Heart left ventricle (tissue), 16 donors: ENCODE results near the gene OLR1. TPM values are rescaled to one million over a fixed set of nuclear protein-coding genes. Genes with fewer than 3 reads are reported as not detected.

Source experiments
- ATAC-seq, 4 donors: fragments of 200-7000 bp; cut with Tn5 transposase; one replicate each; pipeline ENCODE4 v1.9.1; 2020 to 2022; ENCODE audit warnings: moderate library complexity in 4 of 4, mild to moderate bottlenecking in 3 of 4, moderate number of reproducible peaks in 1 of 4
- DNase-seq, 5 donors: peaks; one replicate each; pipeline ENCODE4 v3.0.0-alpha.2; 2020
- H3K27ac ChIP-seq, 12 donors: fragments of 200-600 bp; sonication (generic) in 4 of 12; one replicate each; pipeline versions ENCODE4 v1.5.0 to v1.8.0; 2016 to 2022; ENCODE audit warnings: mild to moderate bottlenecking in 2 of 12
- H3K27me3 ChIP-seq, 9 donors: fragments of 200-600 bp; sonication (generic) in 2 of 9; one replicate each; pipeline versions ENCODE4 v1.5.1 to v1.8.0; 2016 to 2022; ENCODE audit warnings: mild to moderate bottlenecking in 3 of 9
- H3K36me3 ChIP-seq, 9 donors: fragments of 200-600 bp; sonication (generic) in 2 of 9; one replicate each; pipeline versions ENCODE4 v1.5.0 to v1.8.0; 2018 to 2022; ENCODE audit warnings: mild to moderate bottlenecking in 2 of 9
- H3K4me1 ChIP-seq, 12 donors: fragments of 200-600 bp; sonication (generic) in 4 of 12; one replicate each; pipeline versions ENCODE4 v1.5.0 to v1.8.0; 2016 to 2022; ENCODE audit warnings: mild to moderate bottlenecking in 3 of 12
- H3K4me3 ChIP-seq, 12 donors: fragments of 200-600 bp; sonication (generic) in 4 of 12; one replicate each; pipeline versions ENCODE4 v1.5.0 to v1.8.0; 2017 to 2022; ENCODE audit warnings: mild to moderate bottlenecking in 9 of 12, moderate library complexity in 4 of 12
- H3K9me3 ChIP-seq, 12 donors: fragments of 200-600 bp; sonication (generic) in 4 of 12; one replicate each; pipeline versions ENCODE4 v1.5.0 to v1.8.0; 2016 to 2022; ENCODE audit warnings: mild to moderate bottlenecking in 1 of 12
- CTCF ChIP-seq, 12 donors: fragments of 200-600 bp; sonication (generic) in 4 of 12; IDR thresholded peaks; one replicate each; pipeline versions ENCODE4 v1.5.0 to v1.8.0; 2018 to 2022; ENCODE audit warnings: antibody characterized with exemption in 12 of 12, mild to moderate bottlenecking in 5 of 12
- POLR2A ChIP-seq, 2 donors: fragments of 450-650 bp; IDR thresholded peaks; one replicate each; pipeline ENCODE4 v1.6.1; 2017; ENCODE audit warnings: antibody characterized with exemption in 2 of 2, mild to moderate bottlenecking in 2 of 2, moderate library complexity in 2 of 2
- WGBS, 4 donors: extraction: QIAGEN DNeasy Blood & Tissue Kit in 2 of 4; methylation state at CpG; one replicate each; pipeline versions ENCODE4 v1.1.5 to v1.1.7; 2013 to 2018; 5-methylcytosine and 5-hydroxymethylcytosine counted together
- intact Hi-C, 10 donors: fragments of 100-400 bp; cut with DNase I; formaldehyde crosslinking; loops; one replicate each; pipeline versions ENCODE4 v1.11.1 to v1.14.2; 2022
- polyA plus RNA-seq, 2 donors: library from polyadenylated mRNA; stranded (reverse); fragments of 200-250 nt; gene quantifications; one replicate each; pipeline ENCODE4 v1.2.3, GENCODE V29; 2013
- total RNA-seq, 9 donors: library from RNA; depleted of rRNA in 2 of 9; stranded (reverse); fragments of >200 nt in 2 of 9; fragmentation: NEBNext Ultra II Directional in 3 of 9; extraction: Animal tissue kit (Norgen Biotek cat#: 25700) in 3 of 9; gene quantifications; one replicate each; pipeline versions ENCODE4 v1.1.0 to v1.2.4, GENCODE V29; 2016 to 2023
- donor health status: ischemic (EF 13 %, LVEDD 7.1; RV severe dilation, severe dysfunction).
- donor health status: healthy with polysubstance abuse.
- donor health status: DM: no; HTN: yes; CAD: no.
- donor health status: DM: no; HTN: no; CAD: no.
- donor health status: ischemic (EF 25% LVEDD 6.9; RV normal size, moderate dysfunction).
- donor health status: ischemic (EF 25% LVEDD 5.7; RV mildly dilated, moderate dysfunction).
- donor health status: healthy.
- donor health status: DM: yes; HTN: yes; CAD: no.
- donor health status: ischemic (EF 35%, LVEDD 5.7; RV mildly dilated, moderate dysfunction).
- donor health status: nonischemic (EF 11% LVEDD 7.7; RV severe dilation, severe dysfunction).
- donor health status: DM: yes; HTN: yes; CAD: no.
- donor health status: PGD.
- donor health status: ischemic (EF 29% LVEDD 5.4; RV normal size, mild dysfunction).
- donor health status: nonischemic (EF 23%, LVEDD 6.1; RV moderate dilation, normal function).

OLR1 gene
- total and polyA plus RNA-seq, 11 donors = 0.07 to 1.6 (median 0.50) TPM; not detected in 2

DNA sequence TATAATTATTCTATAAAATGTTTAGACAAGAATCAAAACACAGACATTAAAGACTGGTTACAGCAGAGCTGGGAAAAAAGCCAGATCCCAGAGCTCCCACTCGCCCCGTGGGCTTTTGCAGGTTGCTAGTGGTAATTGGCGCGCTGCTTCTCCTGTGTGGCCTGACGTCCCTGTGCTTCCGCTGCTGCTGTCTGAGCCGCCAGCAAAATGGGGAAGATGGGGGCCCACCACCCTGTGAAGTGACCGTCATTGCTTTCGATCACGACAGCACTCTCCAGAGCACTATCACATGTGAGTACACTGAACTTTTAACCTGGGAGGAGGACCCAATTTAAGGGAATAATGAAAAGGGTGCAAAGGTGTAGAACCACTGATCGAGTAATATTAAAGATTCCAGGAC, 14.4 kb upstream of the OLR1 start:
- Histone ChIP-seq H3K27ac (no peak overlapping the region), H3K9me3 (no peaks in the 10 kb centered on the region), H3K36me3 (no peaks in the 10 kb centered on the region), H3K4me3 (no peak overlapping the region), H3K4me1 (peaks cover 0 to 19% (median 0%) of the 10 kb centered on the region in 12 donors), H3K27me3 (peaks cover 0 to 19% (median 0%) of the 10 kb centered on the region in 9 donors)
- TF ChIP-seq POLR2A (IDR thresholded peaks at IDR 0.05) (no peak), CTCF (IDR thresholded peaks at IDR 0.05) (no peak)
- ATAC-seq (peak in 1 of 4 donors; percentile 67), DNase-seq (peak in 4 of 5 donors; percentile 35 to 70 (median 46))
- intact Hi-C loops = no loop called here
- 56 to 72% (median 70%) methylated on average over 11 of the region's 11 CpGs for WGBS, 4 donors

DNA sequence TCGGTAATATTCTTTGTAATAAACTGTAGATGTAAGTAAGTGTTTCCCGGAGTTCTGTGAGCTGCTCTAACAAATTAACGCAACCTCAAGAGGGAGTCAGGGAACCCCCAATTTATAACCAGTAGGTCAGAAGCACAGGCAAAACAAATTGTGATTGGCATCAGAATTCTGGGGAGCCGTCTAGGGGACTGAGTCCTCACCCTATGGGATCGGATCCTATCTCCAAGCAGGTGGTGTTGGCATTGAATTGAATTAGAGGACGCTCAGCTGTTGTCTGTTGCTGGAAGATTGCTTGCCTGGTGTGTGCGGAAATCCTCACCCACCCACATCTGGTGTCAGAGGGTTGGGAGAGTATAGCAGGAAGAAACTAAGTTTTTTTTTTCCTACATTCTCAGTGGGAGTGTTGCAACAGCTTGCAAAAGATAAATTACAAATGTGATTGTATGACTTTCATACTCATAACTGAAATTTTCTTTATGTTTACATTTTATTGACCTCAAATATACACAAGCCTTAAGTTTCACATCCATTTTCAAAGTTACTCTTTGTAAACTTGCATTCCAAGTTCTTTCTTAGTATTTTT, 12.4 kb upstream of the OLR1 start:
- no peaks in the 10 kb centered on the region for H3K36me3 ChIP-seq
- peaks cover 0 to 15% (median 0%) of the 10 kb centered on the region in 12 donors for H3K4me1 ChIP-seq
- peaks cover 0 to 29% (median 0%) of the 10 kb centered on the region in 9 donors for H3K27me3 ChIP-seq
- peak in 2 of 4 donors; percentile 42 to 56 for ATAC-seq
- no peak for DNase-seq
- WGBS, 4 donors = 57 to 62% (median 60%) methylated on average over 7 of the region's 7 CpGs
- intact Hi-C loops = no loop called here
- no peak overlapping the region for H3K4me3 ChIP-seq
- H3K9me3 ChIP-seq = no peaks in the 10 kb centered on the region
- peak overlapping the region in 1 of 12 donors; percentile 58 for H3K27ac ChIP-seq
- no peak for TF ChIP-seq POLR2A (IDR thresholded peaks at IDR 0.05)
- TF ChIP-seq CTCF (IDR thresholded peaks at IDR 0.05) = no peak

DNA sequence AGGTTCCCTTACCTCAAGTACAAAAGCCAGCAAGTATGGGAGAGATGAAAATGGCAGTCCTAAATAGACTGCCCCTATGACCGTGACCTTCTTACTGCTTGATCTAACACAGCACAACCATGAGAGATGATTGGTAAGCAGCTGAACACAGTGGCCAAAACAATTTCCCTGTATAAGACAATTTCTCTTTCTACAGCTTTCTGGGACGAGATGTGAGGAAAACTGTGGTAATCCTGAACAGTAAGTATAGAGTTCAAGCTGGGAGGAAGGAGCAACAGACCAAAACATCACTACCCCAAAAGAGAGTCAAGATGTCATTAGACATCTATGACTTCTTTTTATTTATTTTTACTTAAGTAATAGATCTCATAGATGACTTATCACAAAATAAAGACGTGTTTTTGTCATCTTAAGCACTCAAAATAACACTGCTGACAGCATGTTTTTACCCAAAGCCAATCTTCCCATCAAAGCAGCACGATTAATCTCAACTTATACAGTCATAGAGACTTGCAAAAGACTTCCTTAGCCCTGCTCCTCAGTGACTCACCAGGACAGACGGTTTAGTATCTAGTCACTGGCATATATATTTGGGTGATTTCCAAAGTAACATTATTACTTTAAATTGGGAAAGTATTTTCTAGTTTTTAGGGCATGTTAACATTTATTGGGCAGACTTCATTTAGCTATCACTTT, 10.6 kb upstream of the OLR1 start:
- no peak for DNase-seq
- peaks cover 0 to 29% (median 0%) of the 10 kb centered on the region in 9 donors for H3K27me3 ChIP-seq
- no peak overlapping the region for H3K4me3 ChIP-seq
- no peaks in the 10 kb centered on the region for H3K36me3 ChIP-seq
- no peak for ATAC-seq
- intact Hi-C loops = no loop called here
- H3K4me1 ChIP-seq = peaks cover 0 to 15% (median 0%) of the 10 kb centered on the region in 12 donors
- TF ChIP-seq POLR2A (IDR thresholded peaks at IDR 0.05) (no peak), CTCF (IDR thresholded peaks at IDR 0.05) (no peak)
- WGBS, 4 donors = 60 to 63% (median 61%) methylated on average over 5 of the region's 5 CpGs
- H3K27ac ChIP-seq = peak overlapping the region in 1 of 12 donors; percentile 25
- no peaks in the 10 kb centered on the region for H3K9me3 ChIP-seq

DNA sequence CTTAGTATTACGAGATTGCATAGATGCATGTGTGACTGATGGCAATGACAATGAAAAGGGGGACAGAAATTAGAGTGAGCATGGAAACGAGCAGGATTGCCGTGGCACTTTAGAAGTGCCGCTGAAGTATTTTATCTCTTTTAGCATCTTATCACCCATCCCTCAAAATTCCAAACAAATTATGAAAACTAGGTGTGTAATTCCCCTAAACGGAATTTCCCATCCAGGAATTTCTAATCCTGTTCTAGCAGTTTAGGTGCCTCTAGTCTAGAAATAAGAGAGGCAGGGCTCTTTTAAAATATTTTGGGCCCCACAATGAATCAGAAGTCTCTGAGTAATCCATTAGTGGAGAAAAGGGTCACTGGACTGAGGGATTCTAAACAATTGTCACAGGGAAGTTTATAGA, 7.8 kb upstream of the OLR1 start:
- TF ChIP-seq CTCF (IDR thresholded peaks at IDR 0.05) (no peak), POLR2A (IDR thresholded peaks at IDR 0.05) (no peak)
- H3K4me3 ChIP-seq = no peak overlapping the region
- H3K4me1 ChIP-seq = peaks cover 0 to 6% (median 0%) of the 10 kb centered on the region in 12 donors
- no peaks in the 10 kb centered on the region for H3K36me3 ChIP-seq
- DNase-seq (no peak), ATAC-seq (no peak)
- H3K27ac ChIP-seq = no peak overlapping the region
- intact Hi-C loops = no loop called here
- 55 to 63% (median 55%) methylated on average over 5 of the region's 5 CpGs for WGBS, 4 donors
- no peaks in the 10 kb centered on the region for H3K9me3 ChIP-seq
- peaks cover 0 to 29% (median 0%) of the 10 kb centered on the region in 9 donors for H3K27me3 ChIP-seq
